Activated effector memory CD4-positive, alpha-beta T cell treated with Interleukin-2 at 50 U/mL for 16 hours (primary cell): ENCODE data around the gene MS4A10.
"Not testable (repeated sequence)": the region's sequence is repeated elsewhere in the genome, so short reads cannot be mapped to it uniquely, and the experiment has no call there.

Source experiments
- DNase-seq: peaks from one replicate; pipeline ENCODE4 v3.0.0-alpha.2; 2020

Gene MS4A10

DNA sequence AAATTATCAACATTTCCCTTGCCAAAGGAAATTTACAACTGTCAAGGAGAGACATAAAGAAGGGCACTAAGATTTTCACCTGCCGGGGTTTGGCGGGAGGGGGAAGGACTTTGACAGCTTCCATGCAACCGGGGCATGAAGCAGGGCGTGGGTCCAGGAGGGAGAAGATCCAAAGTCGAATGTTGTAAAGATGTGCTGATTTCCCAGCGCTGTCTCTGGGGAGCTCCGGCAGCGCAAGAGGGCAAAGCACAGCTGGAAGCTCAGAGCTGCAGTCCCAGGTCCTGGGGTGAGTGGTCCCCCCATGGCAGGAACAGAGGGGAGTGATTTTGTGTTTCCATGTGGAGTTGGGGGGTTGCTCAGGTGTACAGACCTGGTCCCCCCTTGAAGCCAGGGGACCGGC, at the start of gene MS4A10:
TSS of gene MS4A10 (plus strand) at position 198 of the 400 bp plus-strand sequence. CDS start 5,003 bp downstream, outside the sequence.
- no peak for DNase-seq

DNA sequence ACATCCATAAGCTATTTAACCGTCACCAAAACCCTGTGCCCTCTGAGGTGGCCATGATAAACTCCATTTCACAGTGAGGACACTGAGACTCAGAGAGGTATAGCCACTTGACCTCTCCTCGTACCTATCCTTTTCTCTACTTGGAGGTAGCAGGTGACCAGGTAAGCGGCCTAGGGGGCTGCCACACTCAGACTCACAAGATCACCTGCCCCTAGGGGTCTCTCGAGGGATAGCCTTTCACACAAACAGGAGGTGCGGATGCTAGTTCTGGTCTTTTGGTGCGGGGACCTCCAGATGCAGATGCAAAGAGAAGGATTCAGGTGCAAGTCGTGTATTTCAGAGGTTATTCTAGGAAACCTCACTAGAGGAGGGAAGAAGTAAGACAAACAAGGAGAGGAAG, 46.0 kb upstream of the MS4A10 start:
- no peak for DNase-seq

DNA sequence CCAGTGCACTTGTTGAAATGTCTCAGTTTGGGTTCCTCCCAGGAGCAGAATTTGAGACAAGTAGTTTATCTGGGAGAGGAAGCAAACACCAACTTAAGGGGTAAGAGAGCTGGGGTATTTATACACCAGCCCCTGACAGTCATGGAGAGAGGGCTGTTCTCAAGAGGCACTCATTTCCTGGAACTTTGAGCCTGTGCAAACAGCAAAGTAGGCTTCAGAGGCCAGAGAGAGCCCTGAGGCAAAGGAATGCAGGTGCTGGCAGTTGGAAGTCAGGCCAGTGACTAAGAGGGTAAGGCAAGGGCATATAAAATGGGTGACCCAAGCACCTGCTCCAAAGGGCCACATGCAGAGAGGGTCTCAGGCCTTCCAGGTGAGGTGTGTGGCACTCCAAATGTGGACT, 44.6 kb upstream of the MS4A10 start:
- DNase-seq = no peak

DNA sequence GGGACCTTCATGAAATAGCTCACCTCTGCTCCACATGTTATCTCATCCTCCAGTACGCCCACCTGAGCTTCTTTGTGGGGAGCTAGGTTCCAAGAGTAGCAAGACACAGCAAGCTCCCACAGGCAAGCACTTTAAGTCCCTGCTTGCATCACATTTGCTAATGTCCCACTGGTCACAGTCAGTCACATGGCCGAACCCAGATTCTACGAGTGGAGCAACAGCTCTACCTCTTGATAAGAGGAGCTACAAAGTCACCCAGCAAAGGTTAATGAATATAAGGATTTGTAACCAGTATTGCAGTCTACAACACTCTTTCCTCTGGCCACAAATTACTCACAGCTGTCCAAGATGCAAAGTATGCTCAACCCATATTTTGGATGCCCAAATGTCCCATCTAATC, 43.7 kb upstream of the MS4A10 start:
- DNase-seq = no peak

DNA sequence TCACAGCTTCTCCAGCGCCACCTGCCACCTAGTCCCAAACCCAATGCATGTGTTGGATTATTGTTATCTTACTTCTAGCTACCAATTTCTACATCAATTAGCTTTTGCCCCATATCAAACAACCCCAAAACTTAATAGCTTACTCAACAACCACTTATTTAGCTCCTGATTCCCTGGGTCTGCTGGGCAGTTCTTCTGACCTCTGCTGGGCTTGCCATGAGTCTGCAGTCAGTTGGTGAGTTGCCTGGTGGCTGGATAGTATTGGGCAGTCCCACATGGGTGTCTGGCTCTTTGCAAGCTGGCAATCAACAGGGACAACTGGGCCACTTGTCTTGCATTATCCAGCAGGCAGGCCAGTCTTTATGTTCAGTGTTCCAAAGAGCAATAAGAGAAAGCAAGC, 42.1 kb upstream of the MS4A10 start:
- no peak for DNase-seq

DNA sequence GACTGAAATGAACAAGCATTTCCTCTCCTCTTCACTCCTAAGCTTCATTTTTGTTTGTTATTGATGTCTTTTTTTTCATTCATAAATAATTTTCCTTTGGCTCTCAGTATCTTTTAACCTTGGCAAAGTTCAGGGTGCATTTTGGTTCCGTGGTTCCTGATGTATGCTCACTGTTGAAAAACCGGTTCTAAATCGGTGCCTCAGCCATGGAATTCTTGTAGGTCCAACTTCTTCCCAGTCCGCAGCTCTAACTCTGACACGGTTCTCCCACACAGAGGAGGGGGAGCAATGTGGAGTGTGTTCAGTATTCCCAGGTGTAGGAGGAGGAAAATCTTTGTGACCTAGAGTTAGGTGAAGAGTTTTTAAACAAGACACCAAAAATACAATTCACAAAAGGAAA, 41.0 kb upstream of the MS4A10 start:
- no peak for DNase-seq

DNA sequence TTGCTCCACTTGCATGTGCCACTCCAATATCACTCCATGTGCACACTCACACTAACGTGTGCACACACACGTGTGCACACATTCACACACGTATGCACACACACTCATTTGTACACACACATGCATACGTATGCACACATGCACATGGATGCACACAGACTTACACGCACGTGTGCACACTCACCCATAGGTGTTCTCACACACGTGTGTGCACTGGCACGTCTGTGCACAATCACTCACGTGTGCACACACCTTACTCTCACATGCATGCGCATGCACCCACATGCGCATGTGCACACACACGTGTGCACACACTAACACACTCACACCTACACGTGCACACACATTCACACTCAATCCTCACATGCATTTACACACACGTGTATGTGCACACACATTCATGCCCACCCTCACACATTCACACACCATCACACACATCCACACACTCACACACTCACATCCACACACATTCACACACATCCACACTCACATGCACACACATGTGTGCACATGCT, 37.7 kb upstream of the MS4A10 start:
- DNase-seq = no peak

DNA sequence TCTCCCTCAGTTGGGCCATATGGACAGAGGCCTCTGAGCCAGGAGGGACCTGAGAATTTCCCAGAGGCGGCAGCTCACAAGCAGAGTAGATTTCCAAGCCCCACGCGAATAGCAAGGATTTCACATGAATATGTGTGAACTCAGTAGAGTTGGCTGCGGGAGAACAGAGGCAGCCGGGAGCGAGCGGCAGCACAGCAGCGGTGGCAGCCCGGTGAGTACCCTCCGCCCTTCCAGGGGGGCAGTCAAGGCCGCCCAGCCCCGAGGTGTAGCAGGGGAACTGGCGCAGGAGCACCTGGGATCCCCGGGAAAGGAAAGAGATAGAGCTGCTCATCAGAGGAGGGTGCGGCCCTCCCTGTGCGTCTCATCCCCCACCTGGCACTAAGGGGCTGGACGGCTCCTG, 36.9 kb upstream of the MS4A10 start:
- no peak for DNase-seq

DNA sequence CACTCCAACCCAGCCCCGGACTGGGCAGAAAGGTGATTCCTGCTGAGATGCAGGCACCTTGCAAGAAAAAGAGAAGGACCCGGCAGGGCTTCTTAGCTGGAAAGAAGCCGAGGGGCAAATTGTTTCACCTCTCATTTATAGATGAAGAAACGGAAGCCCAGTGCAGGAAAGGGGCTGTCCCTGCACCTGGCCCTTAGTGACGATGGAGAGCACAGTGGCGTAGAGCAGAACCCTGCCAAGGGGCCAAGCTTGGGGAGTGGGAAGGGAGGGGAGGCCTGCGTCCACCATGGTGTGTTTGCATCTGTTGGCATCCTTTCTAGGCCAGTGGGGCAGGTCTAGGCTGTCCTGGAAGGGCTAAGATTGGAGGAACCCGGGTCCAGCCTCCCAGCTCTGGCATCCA, 36.3 kb upstream of the MS4A10 start:
- DNase-seq = no peak

DNA sequence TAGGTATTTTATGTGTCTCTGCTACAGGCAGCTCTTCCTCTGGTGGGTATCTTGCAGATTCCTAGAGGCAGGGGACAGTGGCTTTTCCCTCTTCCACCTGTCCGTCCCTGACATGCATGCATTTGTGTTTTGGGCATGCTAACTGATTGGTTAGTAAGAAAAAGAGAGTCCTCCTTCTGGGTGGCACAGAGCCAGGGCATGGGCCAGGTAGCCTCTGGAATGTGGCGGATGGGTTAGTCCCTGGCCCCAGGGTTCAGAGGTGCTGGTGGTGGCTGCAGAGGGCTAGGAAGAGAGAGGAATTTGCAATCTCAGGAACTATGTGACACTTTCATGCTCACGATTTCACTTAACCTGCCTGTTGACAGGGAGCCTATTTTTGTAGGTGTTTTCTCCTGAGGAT, 34.2 kb upstream of the MS4A10 start:
- no peak for DNase-seq

DNA sequence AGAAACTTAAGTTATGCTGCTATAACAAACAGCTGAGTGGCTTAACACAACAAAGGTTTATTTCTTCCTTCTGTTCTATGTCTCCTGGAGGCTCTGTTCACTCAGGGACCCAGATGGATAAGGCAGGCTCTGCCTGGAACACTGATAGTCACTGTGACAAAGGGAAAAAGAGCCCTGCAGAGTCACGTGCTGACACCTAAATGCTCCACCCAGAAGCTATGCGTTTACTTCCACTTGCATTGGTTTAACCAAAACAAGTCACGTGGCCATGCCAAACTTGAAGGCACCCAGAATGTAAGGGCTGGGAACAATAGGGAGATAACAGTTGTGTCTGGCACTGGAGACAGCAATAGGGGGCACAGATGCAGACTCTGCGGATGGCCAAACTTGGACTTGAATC, 31.8 kb upstream of the MS4A10 start:
- DNase-seq = no peak

DNA sequence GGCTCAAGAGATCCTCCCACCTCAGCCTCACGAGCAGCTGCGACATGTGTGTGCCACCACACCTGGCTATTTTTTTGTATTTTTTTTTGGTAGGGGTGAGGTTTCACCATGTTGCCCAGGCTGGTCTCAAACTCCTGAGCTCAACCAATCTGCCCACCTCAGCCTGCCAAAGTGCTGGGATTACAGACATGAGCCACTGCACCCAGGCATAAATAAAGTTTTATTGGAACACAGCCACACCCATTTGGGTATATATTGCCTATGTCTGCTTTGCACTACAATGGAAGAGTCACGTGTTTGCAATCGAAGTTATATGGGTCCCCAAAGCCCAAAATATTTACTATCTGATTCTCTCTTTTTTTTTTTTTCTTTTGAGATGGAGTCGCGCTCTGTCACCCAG, 30.2 kb upstream of the MS4A10 start:
- DNase-seq = no peak

DNA sequence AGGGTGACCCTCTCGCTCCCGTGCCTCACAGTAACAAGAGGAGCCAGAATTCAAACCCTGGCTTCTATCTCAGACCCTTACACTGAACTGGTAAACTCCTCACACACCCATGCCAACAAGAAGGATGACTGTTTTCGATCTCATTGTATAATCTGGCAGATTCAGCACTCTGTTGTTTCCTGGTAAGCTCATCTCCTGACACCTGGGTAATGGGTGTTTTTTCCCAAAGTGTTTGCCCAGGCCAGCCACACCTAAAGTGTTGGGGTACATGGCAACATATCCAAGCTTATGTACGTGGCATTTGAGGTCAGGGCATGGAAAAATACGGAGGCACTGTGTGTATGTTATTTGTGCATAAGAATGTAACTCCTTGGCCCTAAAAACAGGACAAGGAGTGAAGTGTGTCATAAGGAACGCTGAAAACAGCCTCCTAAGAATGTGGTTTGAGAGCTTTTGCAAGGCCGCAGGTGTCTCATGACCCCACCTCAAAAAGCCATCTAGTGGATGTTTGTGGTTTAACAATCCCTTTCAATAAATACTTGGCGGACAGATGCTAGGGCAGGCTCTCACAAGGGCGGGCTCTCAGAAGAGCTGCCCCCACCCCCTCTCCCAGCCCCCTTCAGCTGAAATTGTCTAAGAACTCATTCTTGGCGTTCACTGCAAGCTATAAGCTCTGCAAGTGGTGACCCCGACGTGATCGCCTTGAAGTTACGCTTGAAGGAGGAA, 28.7 kb upstream of the MS4A10 start, which contains the start of gene MS4A15:
TSS of gene MS4A15 (plus strand) at position 561 of the 726 bp plus-strand sequence. CDS start 6,867 bp downstream, outside the sequence.
- DNase-seq = no peak

DNA sequence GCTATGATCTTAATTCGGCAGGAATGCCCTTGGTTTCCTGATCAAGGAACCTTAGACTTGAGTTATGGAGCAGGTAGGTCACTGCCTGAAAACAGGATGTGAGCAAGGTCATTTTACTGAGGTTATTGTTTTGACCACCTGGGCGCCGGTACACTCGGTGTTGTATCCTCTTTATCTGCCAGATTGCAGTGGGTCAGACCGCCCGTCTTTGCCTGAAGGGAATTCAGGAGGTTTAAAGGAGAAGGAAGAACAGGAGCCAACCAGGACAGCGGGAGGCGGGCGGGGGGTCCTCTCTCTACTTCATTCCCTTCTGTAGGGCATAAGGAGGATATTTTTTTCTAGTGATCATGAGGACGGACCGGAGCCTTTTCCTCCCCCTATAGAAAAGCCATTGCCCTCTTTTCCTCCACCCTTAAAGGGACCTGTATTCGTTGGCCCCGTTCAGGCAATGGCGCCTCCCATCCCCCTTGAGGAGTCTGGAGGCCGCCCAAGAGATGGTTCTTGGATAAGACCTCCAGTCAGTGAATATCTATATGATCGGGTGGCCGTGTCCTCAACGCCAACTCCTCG, 27.8 kb upstream of the MS4A10 start:
- DNase-seq = no peak

DNA sequence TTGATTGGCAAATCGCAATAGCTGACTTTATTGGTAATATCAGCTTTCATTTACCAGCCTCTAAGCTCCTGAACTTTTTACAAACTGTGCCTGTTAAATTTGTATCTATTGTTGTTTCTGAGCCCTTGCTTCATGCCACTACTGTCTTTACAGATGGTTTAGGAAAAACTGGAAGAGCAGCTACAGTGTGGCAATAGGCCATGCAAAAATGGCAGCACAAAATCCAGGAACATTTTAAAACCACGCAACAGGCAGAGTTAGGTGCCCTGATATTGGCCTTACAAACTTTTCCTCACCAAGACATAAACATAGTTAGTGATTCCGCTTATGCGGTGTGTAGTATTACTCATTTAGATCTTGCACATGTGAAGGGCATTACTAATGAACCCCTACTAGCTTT, 26.5 kb upstream of the MS4A10 start:
- DNase-seq = not testable (repeated sequence)

DNA sequence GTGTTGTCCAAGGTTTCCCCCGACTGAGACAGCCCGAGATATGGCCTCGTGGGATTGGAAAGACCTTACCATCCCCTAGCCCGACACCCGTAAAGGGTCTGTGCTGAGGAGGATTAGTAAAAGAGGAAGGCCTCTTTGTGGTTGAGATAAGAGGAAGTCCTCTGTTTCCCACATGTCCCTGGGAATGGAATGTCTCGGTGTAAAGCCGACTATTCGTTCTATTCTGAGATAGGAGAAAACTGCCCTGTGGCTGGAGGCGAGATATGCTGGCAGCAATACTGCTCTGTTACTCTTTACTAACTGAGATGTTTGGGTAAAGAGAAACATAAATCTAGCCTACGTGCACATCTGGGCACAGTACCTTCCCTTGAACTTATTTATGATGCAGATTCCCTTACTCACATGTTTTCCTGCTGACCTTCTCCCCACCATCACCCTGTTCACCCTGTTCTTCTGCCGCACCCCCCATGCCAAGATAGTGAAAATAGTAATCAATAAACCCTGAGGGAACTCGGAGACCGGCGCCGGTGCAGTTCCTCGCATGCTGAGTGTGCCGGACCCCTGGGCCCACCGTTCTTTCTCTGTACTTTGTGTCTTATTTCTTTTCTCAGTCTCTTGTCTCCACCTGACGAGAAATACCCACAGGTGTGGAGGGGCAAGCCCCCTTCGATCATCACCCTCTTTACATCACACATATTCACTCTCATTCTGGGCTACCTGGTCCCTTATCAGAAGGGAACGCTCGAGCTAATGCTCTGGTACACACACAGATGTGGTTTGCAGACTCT, 25.5 kb upstream of the MS4A10 start:
- DNase-seq = not testable (repeated sequence)

DNA sequence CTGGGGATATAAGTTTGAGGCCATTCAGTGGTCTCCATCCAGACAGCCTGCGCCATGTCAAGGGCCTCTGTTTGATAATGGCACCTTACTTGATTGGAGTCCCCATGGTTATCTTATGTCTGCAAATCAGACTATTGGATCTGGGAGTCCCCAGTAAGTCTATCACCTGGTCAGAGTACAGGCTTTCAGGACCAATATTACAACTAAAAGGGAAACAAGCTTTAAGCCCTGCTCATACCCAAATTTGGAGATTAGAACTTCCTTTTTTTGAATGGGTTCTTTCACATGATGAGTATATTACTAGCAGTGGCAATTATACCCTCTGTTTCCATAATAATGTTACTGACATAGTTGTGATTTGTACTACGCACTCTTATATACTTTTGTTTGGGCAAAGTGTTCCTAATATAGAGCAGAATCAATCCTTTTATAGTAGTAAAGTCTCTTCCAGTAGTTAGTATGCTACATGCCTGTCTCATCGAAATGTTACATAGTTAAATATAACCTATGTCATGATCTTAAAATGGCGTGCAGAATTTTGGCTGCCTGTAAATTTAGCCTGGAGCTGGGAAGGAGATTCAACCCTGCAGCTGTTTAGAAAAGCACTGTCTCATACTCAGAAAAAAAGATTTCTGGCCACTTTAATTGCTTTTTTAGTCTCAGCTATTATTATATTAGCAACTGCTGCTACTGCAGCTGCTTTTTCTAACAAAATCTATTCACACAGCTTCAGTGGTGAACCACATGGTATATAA, 23.5 kb upstream of the MS4A10 start:
- no peak for DNase-seq

DNA sequence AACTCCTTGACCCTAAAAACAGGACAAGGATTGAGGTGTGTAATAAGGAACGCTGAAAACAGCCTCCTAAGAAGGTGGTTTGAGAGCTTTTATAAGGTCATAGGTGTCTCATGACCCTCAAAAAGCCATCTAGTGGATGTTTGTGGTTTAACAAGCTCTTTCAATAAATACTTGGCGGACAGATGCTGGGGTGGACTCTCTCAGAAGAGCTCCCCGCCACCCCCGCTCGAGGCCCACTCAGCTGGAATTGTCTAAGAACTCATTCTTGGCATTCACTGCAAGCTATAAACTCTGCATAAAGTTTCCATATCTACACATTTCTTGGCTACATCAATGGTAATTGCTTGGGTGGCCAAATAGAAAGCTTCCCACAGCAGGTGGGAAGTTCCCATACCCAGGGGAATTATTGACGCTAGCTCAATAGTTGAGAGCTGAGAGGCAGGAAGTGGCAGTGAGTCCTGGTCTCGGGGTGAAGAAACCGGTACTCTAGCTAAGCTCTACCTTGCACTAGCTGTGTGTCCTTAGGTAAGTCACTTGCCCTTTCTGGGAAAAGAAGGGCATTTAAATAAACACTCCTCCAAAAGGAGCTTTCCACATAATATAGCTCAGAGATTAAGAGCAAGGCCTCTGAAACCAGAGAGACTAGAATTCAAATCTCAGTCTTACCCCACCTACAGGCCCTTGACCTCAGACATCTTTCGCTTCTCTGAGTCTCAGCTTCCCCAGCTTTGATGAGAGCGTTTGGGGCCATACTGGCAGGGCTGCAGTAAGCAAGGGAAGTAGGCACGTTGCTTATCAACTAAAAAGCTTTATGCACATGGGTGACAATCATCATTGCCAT, 22.1 kb upstream of the MS4A10 start:
- DNase-seq = no peak

DNA sequence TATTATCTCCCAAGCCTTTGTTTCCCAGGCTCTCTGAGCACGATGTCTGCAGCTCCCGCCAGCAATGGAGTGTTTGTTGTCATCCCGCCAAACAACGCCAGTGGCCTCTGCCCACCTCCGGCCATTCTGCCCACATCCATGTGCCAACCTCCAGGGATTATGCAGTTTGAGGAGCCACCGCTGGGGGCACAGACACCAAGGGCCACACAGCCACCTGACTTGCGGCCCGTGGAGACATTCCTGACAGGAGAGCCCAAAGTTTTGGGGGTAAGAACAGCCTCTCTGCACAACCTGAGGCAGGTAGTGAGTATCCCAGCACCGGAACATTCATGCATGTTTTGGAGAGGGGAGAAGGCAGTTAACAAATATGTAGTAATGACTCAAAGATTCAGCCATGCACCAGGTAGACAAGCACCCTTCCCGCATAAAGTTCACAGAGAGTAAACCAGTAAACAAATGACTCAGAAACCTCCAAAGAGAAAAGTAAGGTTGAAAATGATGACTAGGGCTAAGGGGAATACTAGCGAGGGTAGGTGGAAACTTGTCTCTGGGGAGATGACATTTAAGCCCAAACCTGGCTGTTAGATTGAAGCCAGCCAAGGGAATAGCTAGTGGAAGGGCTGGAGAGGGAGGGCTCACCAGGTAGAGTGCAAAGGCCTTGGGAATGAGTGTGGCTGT, 21.3 kb upstream of the MS4A10 start:
- DNase-seq = no peak

DNA sequence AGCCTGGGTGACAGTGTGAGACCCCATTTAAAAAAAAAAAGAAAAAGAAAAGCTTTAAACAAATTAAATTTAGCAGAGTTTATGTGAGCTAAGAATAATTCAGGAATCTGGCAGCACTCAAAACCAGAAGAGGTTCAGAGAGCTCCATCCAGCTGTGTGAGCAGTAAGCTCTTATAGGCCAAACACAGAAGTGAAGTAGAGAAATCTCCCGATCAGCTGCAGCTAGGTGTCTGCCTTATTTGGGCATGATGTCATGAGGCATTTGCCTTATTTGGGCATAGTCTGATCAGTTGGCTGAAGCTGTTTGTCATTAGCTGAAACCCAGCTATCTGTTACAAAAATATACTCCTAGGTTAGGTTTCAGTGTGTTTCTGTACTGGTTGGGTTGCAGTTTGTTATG, 20.3 kb upstream of the MS4A10 start:
- no peak for DNase-seq

DNA sequence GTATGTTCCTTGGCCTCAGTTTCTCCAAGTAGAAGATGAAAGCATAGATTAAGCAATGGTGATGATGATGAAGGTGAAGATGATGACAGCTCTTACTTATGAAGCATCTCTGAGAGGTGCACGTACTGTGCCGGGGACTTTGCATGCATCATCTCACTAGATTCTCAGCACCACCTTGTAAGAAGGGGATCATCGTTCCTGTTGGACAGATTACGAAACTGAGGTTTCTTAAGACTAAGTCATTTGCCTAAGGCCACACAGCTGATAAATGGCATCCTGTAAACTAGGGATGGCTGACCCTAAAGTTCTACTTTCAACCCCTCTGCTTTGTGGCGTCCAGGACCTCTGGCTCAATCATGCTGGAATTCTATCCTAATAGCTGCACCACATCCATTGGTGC, 19.8 kb upstream of the MS4A10 start:
- DNase-seq = no peak

DNA sequence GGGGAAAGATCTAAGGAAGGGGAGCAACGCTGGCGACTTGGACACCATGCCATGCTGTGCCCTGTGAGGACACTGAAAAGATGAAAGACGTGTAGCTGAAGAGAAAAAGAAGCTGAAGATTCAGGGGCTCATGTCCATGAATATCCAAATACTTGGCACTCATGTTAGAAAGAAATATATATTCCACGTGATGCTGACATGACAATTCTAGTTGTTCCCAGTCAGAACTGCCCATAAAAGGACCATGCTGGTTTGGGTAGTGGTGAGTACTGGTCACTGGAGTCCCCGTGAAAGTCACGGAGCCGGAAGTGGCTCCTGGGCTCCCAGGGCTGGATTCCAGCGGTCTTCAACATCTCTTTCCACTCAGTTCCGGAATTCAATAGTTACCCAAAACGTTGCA, 18.6 kb upstream of the MS4A10 start:
- no peak for DNase-seq
